ENCODE measurements around the gene UBE2D4.

GRCh38 chr7:43954524-43955228, 28.4 kb downstream of the UBE2D4 start:
- TF ChIP-seq, protein P1, sequence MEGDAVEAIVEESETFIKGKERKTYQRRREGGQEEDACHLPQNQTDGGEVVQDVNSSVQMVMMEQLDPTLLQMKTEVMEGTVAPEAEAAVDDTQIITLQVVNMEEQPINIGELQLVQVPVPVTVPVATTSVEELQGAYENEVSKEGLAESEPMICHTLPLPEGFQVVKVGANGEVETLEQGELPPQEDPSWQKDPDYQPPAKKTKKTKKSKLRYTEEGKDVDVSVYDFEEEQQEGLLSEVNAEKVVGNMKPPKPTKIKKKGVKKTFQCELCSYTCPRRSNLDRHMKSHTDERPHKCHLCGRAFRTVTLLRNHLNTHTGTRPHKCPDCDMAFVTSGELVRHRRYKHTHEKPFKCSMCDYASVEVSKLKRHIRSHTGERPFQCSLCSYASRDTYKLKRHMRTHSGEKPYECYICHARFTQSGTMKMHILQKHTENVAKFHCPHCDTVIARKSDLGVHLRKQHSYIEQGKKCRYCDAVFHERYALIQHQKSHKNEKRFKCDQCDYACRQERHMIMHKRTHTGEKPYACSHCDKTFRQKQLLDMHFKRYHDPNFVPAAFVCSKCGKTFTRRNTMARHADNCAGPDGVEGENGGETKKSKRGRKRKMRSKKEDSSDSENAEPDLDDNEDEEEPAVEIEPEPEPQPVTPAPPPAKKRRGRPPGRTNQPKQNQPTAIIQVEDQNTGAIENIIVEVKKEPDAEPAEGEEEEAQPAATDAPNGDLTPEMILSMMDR (IDR thresholded peaks at IDR 0.05): peak; percentile 9 to 50 (median 28)
- TF ChIP-seq POLR2A (IDR thresholded peaks at IDR 0.05): no peak

Data from heart left ventricle (tissue), 13 donors.